Small intestine (tissue), 7 donors: ENCODE results near the gene CTNNA3. TPM values are rescaled to one million over a fixed set of nuclear protein-coding genes. Genes with fewer than 3 reads are reported as not detected.

ENCODE experiments used
- DNase-seq, 2 donors: peaks; one replicate each; pipeline versions ENCODE4 v3.0.0 to v3.0.0-alpha.2; 2013
- FAIRE-seq: peaks from 2 replicates; lab custom pipeline; 2012; peaks lifted over from hg19 to GRCh38; lab: Jason Lieb, UNC
- H3K27ac ChIP-seq, 3 donors: one replicate each; pipeline ENCODE4 v1.5.1; 2013; ENCODE audit warnings: low read length in 2 of 3, mild to moderate bottlenecking in 2 of 3, control low read depth in 1 of 3, inconsistent platforms in 1 of 3, low read depth in 1 of 3, moderate library complexity in 1 of 3
- H3K27me3 ChIP-seq, 3 donors: one replicate each; pipeline ENCODE4 v1.6.1; 2013; ENCODE audit warnings: low read length in 3 of 3, inconsistent platforms in 1 of 3; ENCODE audit not compliant: control insufficient read depth in 3 of 3, insufficient read depth in 3 of 3
- H3K36me3 ChIP-seq, 3 donors: one replicate each; pipeline ENCODE4 v1.6.1; 2013; ENCODE audit warnings: low read length in 3 of 3, inconsistent platforms in 1 of 3, low read depth in 1 of 3, mild to moderate bottlenecking in 1 of 3, moderate library complexity in 1 of 3; ENCODE audit not compliant: control insufficient read depth in 3 of 3, insufficient read depth in 2 of 3
- H3K4me1 ChIP-seq, 3 donors: one replicate each; pipeline ENCODE4 v1.6.1; 2013; ENCODE audit warnings: low read length in 2 of 3, inconsistent platforms in 1 of 3, low read depth in 1 of 3, mild to moderate bottlenecking in 1 of 3, moderate library complexity in 1 of 3; ENCODE audit not compliant: control insufficient read depth in 3 of 3, insufficient read depth in 2 of 3
- H3K4me3 ChIP-seq, 3 donors: one replicate each; pipeline ENCODE4 v1.5.1; 2013; ENCODE audit warnings: low read length in 3 of 3, control low read depth in 1 of 3, inconsistent platforms in 1 of 3, low read depth in 1 of 3, mild to moderate bottlenecking in 1 of 3, moderate library complexity in 1 of 3
- H3K9me3 ChIP-seq, 2 donors: one replicate each; pipeline ENCODE4 v1.6.1; 2013; ENCODE audit warnings: low read depth in 1 of 2, low read length in 1 of 2; ENCODE audit not compliant: control insufficient read depth in 2 of 2, insufficient read depth in 1 of 2
- WGBS, 3 donors: extraction: QIAGEN DNeasy Blood & Tissue Kit; methylation state at CpG; one replicate each; pipeline ENCODE4 v1.1.7; 2013; 5-methylcytosine and 5-hydroxymethylcytosine counted together
- polyA plus RNA-seq, 4 donors: library from polyadenylated mRNA; stranded (reverse) in 3 of 4; unstranded in 1 of 4; fragments of 200-250 nt in 3 of 4; fragments of 120-200 nt in 1 of 4; gene quantifications; one replicate each; pipeline versions ENCODE4 v1.2.1 to v1.2.3, GENCODE V29; 2013
- donor health status: healthy with polysubstance abuse.
- donor health status: control.
- donor health status: control.
- donor health status: Bipolar disorder and iron deficiency.
- donor health status: healthy.

Gene CTNNA3
- polyA plus RNA-seq, 4 donors, result 0.24 to 0.38 TPM; not detected in 2

- FAIRE-seq, result no peak
- Histone ChIP-seq H3K9me3 (peaks cover 0 to 2% of the 10 kb centered on the region in 2 donors), H3K27me3 (no peaks in the 10 kb centered on the region), H3K4me3 (no peak overlapping the region), H3K27ac (no peak overlapping the region), H3K4me1 (peaks cover 0 to 12% (median 0%) of the 10 kb centered on the region in 3 donors), H3K36me3 (no peaks in the 10 kb centered on the region)
- 87 to 96% (median 88%) methylated on average over 4 of the region's 4 CpGs for WGBS, 3 donors
- no peak for DNase-seq
These were observed 415.6 kb downstream of the CTNNA3 start for GRCh38 chr10:67280405-67280804.

GRCh38 chr10:67277402-67277801 lies 418.6 kb downstream of the CTNNA3 start:
- 86 to 98% (median 87%) methylated on average over 2 of the region's 2 CpGs for WGBS, 3 donors
- no peaks in the 10 kb centered on the region for H3K4me1 ChIP-seq
- no peak for FAIRE-seq

GRCh38 chr10:67269828-67270227 lies 426.2 kb downstream of the CTNNA3 start:
- H3K36me3 ChIP-seq, result no peaks in the 10 kb centered on the region
- H3K9me3 ChIP-seq, result no peaks in the 10 kb centered on the region
- no peaks in the 10 kb centered on the region for H3K27me3 ChIP-seq
- no peak overlapping the region for H3K27ac ChIP-seq
- no peak overlapping the region for H3K4me3 ChIP-seq
- no peaks in the 10 kb centered on the region for H3K4me1 ChIP-seq
- 60 to 89% (median 67%) methylated on average over 3 of the region's 3 CpGs for WGBS, 3 donors
- no peak for DNase-seq
- no peak for FAIRE-seq

More at GRCh38 chr10:67277402-67277801, 418.6 kb downstream of the CTNNA3 start:
- H3K27me3 ChIP-seq, result no peaks in the 10 kb centered on the region
- peaks cover 0 to 2% of the 10 kb centered on the region in 2 donors for H3K9me3 ChIP-seq
- DNase-seq, result no peak
- no peaks in the 10 kb centered on the region for H3K36me3 ChIP-seq
- H3K27ac ChIP-seq, result no peak overlapping the region
- no peak overlapping the region for H3K4me3 ChIP-seq

- Histone ChIP-seq H3K27ac (no peak overlapping the region), H3K36me3 (no peaks in the 10 kb centered on the region), H3K27me3 (no peaks in the 10 kb centered on the region), H3K4me3 (no peak overlapping the region), H3K9me3 (no peaks in the 10 kb centered on the region), H3K4me1 (no peaks in the 10 kb centered on the region)
- WGBS, 3 donors, result 95 to 97% (median 95%) methylated on average over 5 of the region's 5 CpGs
- DNase-seq (no peak), FAIRE-seq (no peak)
These were observed 427.8 kb downstream of the CTNNA3 start for GRCh38 chr10:67268146-67268545.

GRCh38 chr10:67262675-67263074 lies 433.3 kb downstream of the CTNNA3 start:
- no peaks in the 10 kb centered on the region for H3K9me3 ChIP-seq
- peaks cover 0 to 4% (median 0%) of the 10 kb centered on the region in 3 donors for H3K4me1 ChIP-seq
- FAIRE-seq (no peak), DNase-seq (no peak)
- no peaks in the 10 kb centered on the region for H3K36me3 ChIP-seq
- 56 to 79% (median 59%) methylated on average over 4 of the region's 4 CpGs for WGBS, 3 donors
- H3K27me3 ChIP-seq, result no peaks in the 10 kb centered on the region
- H3K27ac ChIP-seq, result no peak overlapping the region
- no peak overlapping the region for H3K4me3 ChIP-seq

- FAIRE-seq (no peak), DNase-seq (no peak)
- no peak overlapping the region for H3K27ac ChIP-seq
- no peaks in the 10 kb centered on the region for H3K36me3 ChIP-seq
- H3K4me1 ChIP-seq, result peaks cover 0 to 4% (median 0%) of the 10 kb centered on the region in 3 donors
- WGBS, 3 donors, result 82 to 87% (median 83%) methylated on average over 3 of the region's 3 CpGs
- H3K9me3 ChIP-seq, result no peaks in the 10 kb centered on the region
- H3K27me3 ChIP-seq, result no peaks in the 10 kb centered on the region
- no peak overlapping the region for H3K4me3 ChIP-seq
These were observed 434.6 kb downstream of the CTNNA3 start for GRCh38 chr10:67261300-67261797.

GRCh38 chr10:67259319-67259929 lies 436.6 kb downstream of the CTNNA3 start:
- peak; percentile 50 to 68 for DNase-seq
- Histone ChIP-seq H3K4me3 (no peak overlapping the region), H3K27ac (no peak overlapping the region), H3K4me1 (peaks cover 0 to 4% (median 0%) of the 10 kb centered on the region in 3 donors), H3K36me3 (no peaks in the 10 kb centered on the region), H3K9me3 (no peaks in the 10 kb centered on the region), H3K27me3 (no peaks in the 10 kb centered on the region)
- no peak for FAIRE-seq
- WGBS, 3 donors, result 17 to 67% (median 39%) methylated on average over 4 of the region's 4 CpGs

GRCh38 chr10:67257427-67258144 lies 438.4 kb downstream of the CTNNA3 start:
- 14 to 62% (median 31%) methylated on average over 4 of the region's 4 CpGs for WGBS, 3 donors
- peaks cover 0 to 4% (median 0%) of the 10 kb centered on the region in 3 donors for H3K4me1 ChIP-seq
- H3K9me3 ChIP-seq, result no peaks in the 10 kb centered on the region
- H3K27ac ChIP-seq, result no peak overlapping the region
- FAIRE-seq (no peak), DNase-seq (peak in 1 of 2 donors; percentile 23)
- no peaks in the 10 kb centered on the region for H3K36me3 ChIP-seq
- no peak overlapping the region for H3K4me3 ChIP-seq
- no peaks in the 10 kb centered on the region for H3K27me3 ChIP-seq
